DND-41 (cell line): ENCODE results near the gene PSMB4.
"Not testable (repeated sequence)": the region's sequence is repeated elsewhere in the genome, so short reads cannot be mapped to it uniquely, and the experiment has no call there.

ENCODE experiments used
- ATAC-seq: fragments of 200-7000 bp; cut with Tn5 transposase; 3 replicates; pipeline ENCODE4 v1.9.1; 2021; ENCODE audit warnings: low read depth; ENCODE audit not compliant: insufficient read depth
- DNase-seq: peaks from one replicate; pipeline ENCODE4 v3.0.0-alpha.2; 2020
- H2AFZ ChIP-seq: 2 replicates; pipeline ENCODE4 v1.6.0; 2012; ENCODE audit warnings: low read depth, low read length
- H3K27ac ChIP-seq: 2 replicates; pipeline ENCODE4 v1.5.1; 2012; ENCODE audit warnings: low read length, inconsistent platforms
- H3K27me3 ChIP-seq: fragments of 200-600 bp; sonication (generic); 2 replicates; pipeline ENCODE4 v1.6.0; 2012; ENCODE audit warnings: low read length, mild to moderate bottlenecking, inconsistent platforms; ENCODE audit not compliant: insufficient read depth, poor library complexity
- H3K36me3 ChIP-seq: 2 replicates; pipeline ENCODE4 v1.5.1; 2012; ENCODE audit warnings: low read length, inconsistent platforms; ENCODE audit not compliant: insufficient read depth
- H3K4me1 ChIP-seq: 2 replicates; pipeline ENCODE4 v1.5.1; 2012; ENCODE audit warnings: mild to moderate bottlenecking, low read length; ENCODE audit not compliant: insufficient read depth
- H3K4me2 ChIP-seq: 2 replicates; pipeline ENCODE4 v1.6.0; 2012; ENCODE audit warnings: mild to moderate bottlenecking, moderate library complexity, low read length, inconsistent platforms; ENCODE audit not compliant: insufficient read depth
- H3K4me3 ChIP-seq, 2 experiments: fragments of 200-600 bp in 1 of 2; shearing (Covaris generic) in 1 of 2; 2 replicates each; pipeline ENCODE4 v1.5.1; 2012 to 2016; ENCODE audit warnings: inconsistent platforms in 2 of 2, low read length in 2 of 2, mild to moderate bottlenecking in 2 of 2, low read depth in 1 of 2, moderate library complexity in 1 of 2
- H3K79me2 ChIP-seq: 2 replicates; pipeline ENCODE4 v1.6.0; 2012; ENCODE audit warnings: low read length, inconsistent platforms; ENCODE audit not compliant: insufficient read depth
- H3K9ac ChIP-seq: 2 replicates; pipeline ENCODE4 v1.6.0; 2012; ENCODE audit warnings: low read depth, mild to moderate bottlenecking, inconsistent platforms, low read length, moderate library complexity
- H3K9me3 ChIP-seq: 2 replicates; pipeline ENCODE4 v1.5.1; 2012; ENCODE audit warnings: low read length, moderate library complexity, mild to moderate bottlenecking, inconsistent platforms; ENCODE audit not compliant: insufficient read depth, severe bottlenecking
- H4K20me1 ChIP-seq: 2 replicates; pipeline ENCODE4 v1.6.0; 2012; ENCODE audit warnings: low read length; ENCODE audit not compliant: insufficient read depth
- EZH2 ChIP-seq: IDR thresholded peaks from 3 replicates; pipeline ENCODE4 v1.6.1; 2012; ENCODE audit warnings: borderline replicate concordance, low read depth, mild to moderate bottlenecking, moderate library complexity, low read length, inconsistent platforms; ENCODE audit not compliant: severe bottlenecking
- TF ChIP-seq, protein P1 (sequence below): IDR thresholded peaks from 2 replicates; pipeline ENCODE4 v1.5.1; 2012; ENCODE audit warnings: borderline replicate concordance, low read length, moderate library complexity, mild to moderate bottlenecking; ENCODE audit not compliant: poor library complexity, severe bottlenecking; ENCODE audit errors: extremely low read depth

PSMB4 gene

DNA sequence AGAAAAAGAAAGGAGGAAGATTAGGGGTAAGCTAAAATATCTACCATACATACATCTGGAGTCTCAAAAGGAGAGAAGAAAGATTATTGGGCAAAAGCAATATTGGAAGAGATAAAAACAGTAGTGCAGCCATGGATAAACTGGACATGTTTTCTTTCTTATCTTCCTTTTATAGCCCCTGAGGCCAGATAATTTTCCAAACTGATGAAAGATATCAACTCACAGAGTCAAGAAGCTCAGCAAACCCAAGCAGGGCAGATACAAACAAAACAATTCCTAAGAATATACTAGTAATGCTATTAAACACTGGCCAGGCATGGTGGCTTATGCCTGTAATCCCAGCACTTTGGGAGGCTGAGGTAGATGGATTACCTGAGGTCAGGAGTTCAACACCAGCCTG is 5.8 kb upstream of the PSMB4 start:
- no peak overlapping the region for H3K4me2 ChIP-seq
- H4K20me1 ChIP-seq, result no peaks in the 10 kb centered on the region
- no peak overlapping the region for H3K9ac ChIP-seq
- H2AFZ ChIP-seq, result no peak overlapping the region
- H3K27ac ChIP-seq, result no peak overlapping the region
- ATAC-seq (no peak), DNase-seq (no peak)
- no peaks in the 10 kb centered on the region for H3K36me3 ChIP-seq
- H3K9me3 ChIP-seq, result no peaks in the 10 kb centered on the region
- H3K79me2 ChIP-seq, result no peaks in the 10 kb centered on the region
- H3K4me3 ChIP-seq, result no peak overlapping the region
- H3K4me1 ChIP-seq, result peaks cover 3% of the 10 kb centered on the region
- H3K27me3 ChIP-seq, result no peaks in the 10 kb centered on the region
- no peak for TF ChIP-seq EZH2
- TF ChIP-seq, protein P1, sequence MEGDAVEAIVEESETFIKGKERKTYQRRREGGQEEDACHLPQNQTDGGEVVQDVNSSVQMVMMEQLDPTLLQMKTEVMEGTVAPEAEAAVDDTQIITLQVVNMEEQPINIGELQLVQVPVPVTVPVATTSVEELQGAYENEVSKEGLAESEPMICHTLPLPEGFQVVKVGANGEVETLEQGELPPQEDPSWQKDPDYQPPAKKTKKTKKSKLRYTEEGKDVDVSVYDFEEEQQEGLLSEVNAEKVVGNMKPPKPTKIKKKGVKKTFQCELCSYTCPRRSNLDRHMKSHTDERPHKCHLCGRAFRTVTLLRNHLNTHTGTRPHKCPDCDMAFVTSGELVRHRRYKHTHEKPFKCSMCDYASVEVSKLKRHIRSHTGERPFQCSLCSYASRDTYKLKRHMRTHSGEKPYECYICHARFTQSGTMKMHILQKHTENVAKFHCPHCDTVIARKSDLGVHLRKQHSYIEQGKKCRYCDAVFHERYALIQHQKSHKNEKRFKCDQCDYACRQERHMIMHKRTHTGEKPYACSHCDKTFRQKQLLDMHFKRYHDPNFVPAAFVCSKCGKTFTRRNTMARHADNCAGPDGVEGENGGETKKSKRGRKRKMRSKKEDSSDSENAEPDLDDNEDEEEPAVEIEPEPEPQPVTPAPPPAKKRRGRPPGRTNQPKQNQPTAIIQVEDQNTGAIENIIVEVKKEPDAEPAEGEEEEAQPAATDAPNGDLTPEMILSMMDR, result no peak

DNA sequence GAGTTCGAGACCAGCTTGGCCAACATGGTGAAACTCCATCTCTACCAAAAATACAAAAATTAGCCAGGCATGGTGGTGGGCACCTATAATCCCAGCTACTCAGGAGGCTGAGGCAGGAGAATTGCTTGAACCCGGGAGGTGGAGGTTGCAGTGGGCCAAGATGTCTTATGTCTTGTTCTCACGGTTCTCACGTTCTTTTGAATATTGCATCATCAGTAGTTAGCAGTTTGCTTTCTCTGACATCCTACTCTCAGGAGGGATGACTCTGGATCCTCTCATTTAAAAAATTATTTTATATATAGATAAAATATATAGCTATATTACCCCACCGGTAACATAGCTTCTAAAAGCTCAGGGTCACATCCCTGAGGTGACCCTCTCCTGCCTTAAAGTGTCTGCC is 3.1 kb upstream of the PSMB4 start:
- H3K4me3 ChIP-seq, H3K27ac ChIP-seq, H3K4me2 ChIP-seq, DNase-seq, ATAC-seq, H2AFZ ChIP-seq, H3K9ac ChIP-seq, H3K9me3 ChIP-seq, H3K27me3 ChIP-seq: not testable (repeated sequence)
- Histone ChIP-seq H3K4me1 (peaks cover 21% of the 10 kb centered on the region), H3K79me2 (peaks cover 19% of the 10 kb centered on the region), H3K36me3 (peaks cover 18% of the 10 kb centered on the region), H4K20me1 (peaks cover 17% of the 10 kb centered on the region)

DNA sequence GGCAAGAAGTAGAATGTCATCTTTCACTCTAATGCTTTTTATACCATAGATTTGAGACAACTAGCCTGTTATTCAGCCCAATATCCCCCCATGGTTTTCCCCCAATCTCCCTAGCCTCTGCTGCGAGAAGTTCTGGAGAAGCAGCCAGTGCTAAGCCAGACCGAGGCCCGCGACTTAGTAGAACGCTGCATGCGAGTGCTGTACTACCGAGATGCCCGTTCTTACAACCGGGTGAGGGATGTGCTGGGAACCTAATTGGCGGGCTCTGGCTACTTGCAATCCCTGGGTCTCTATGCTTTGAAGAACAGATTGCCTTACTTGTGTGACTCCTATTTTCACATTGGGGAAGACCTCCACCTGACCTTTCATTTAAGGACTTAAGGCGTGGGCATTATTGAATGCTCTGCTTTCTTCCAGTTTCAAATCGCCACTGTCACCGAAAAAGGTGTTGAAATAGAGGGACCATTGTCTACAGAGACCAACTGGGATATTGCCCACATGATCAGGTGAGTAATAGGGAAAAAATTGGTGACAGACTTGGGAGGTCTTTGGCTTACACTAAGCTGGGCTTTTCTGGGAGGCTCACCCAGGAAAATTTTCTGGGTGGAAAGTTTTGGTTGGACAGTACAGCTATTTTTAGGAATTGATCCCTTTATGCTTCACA is 1.9 kb downstream of the PSMB4 start:
- Histone ChIP-seq H3K79me2 (peaks cover 42% of the 10 kb centered on the region), H2AFZ (no peak overlapping the region), H3K4me3 (peak overlapping the region in 1 of 2 experiments; percentile 100; a peak in 1 of 4 replicates), H3K9me3 (no peaks in the 10 kb centered on the region), H3K36me3 (peaks cover 65% of the 10 kb centered on the region), H3K9ac (peak overlapping the region; percentile 86; the same call in 1 of the 2 replicates), H3K4me1 (peaks cover 28% of the 10 kb centered on the region), H3K27ac (no peak overlapping the region), H3K27me3 (no peaks in the 10 kb centered on the region), H4K20me1 (peaks cover 35% of the 10 kb centered on the region), H3K4me2 (peak overlapping the region; percentile 95)
- no peak for DNase-seq
- TF ChIP-seq, protein P1, result no peak
- TF ChIP-seq EZH2, result no peak
- no peak for ATAC-seq

DNA sequence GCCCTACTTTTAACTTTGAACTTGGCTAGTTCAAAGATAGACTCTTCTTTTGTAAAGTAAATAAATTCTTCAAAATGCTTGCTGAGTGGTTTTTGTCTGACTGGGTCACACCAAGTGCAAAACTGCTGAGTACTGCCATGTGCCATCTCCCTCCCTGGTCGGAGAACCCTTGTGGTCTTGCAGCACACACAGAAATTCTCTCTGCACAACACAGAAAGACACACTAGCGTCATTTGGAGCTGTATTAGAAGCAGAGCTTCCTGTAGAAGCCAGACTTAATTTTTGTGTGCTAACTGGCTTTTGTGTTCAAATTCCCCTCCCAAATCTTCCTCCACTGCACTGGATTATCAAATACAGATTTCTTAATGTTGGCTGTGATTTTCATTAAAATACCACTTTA is 2.5 kb downstream of the PSMB4 start:
- H2AFZ ChIP-seq, result no peak overlapping the region

More for the DNA sequence above, 2.5 kb downstream of the PSMB4 start:
- Histone ChIP-seq H3K4me1 (peaks cover 28% of the 10 kb centered on the region), H3K4me2 (0 out of 2 replicates have a peak overlapping the region, but pooled peaks have one; percentile 95), H3K4me3 (no peak overlapping the region), H3K9ac (no peak overlapping the region), H4K20me1 (peaks cover 35% of the 10 kb centered on the region), H3K27me3 (no peaks in the 10 kb centered on the region), H3K79me2 (peaks cover 42% of the 10 kb centered on the region), H3K9me3 (no peaks in the 10 kb centered on the region), H3K27ac (no peak overlapping the region), H3K36me3 (peaks cover 71% of the 10 kb centered on the region)
- ATAC-seq (no peak), DNase-seq (no peak)
- TF ChIP-seq, protein P1, result no peak
